ENCODE data around the gene RPGRIP1L. TPM values are rescaled to one million over a fixed set of nuclear protein-coding genes. Genes with fewer than 3 reads are reported as not detected.

RPGRIP1L gene
- total and polyA plus RNA-seq, 4 experiments from 2014 or later = 1.3 to 4.3 (median 3.9) TPM

GRCh38 chr16:53598511-53599275 is 105.0 kb downstream of the RPGRIP1L start:
- intact Hi-C loops (cut with micrococcal nuclease) = no loop called here
- peaks cover 0 to 21% (median 9%) of the 10 kb centered on the region in 8 donors for H3K9me3 Mint-ChIP-seq

GRCh38 chr16:53597776-53598175 is 105.9 kb downstream of the RPGRIP1L start:
- ChIA-PET CTCF (ENCODE audit: partially characterized antibody) (no interaction called here), POLR2A (ENCODE audit: partially characterized antibody) (no interaction called here)
- Mint-ChIP-seq H3K36me3 (peaks cover 2 to 27% of the 10 kb centered on the region in 2 donors), H3K27me3 (peaks cover 0 to 4% of the 10 kb centered on the region in 2 donors), H3K4me3 (no peak overlapping the region), H3K9me3 (peaks cover 0 to 21% (median 9%) of the 10 kb centered on the region in 8 donors), H3K27ac (no peak overlapping the region), H3K4me1 (no peaks in the 10 kb centered on the region)
- Histone ChIP-seq H3K9me3 (ENCODE audit: control insufficient read depth in 1 of 2, low read length in 2 of 2) (no peaks in the 10 kb centered on the region), H3K4me1 (ENCODE audit: insufficient read depth, low read length) (no peaks in the 10 kb centered on the region), H3K27ac (ENCODE audit: low read depth, low read length) (no peak overlapping the region), H3K27me3 (ENCODE audit: insufficient read depth, low read length) (no peaks in the 10 kb centered on the region), H3K4me3 (ENCODE audit: low read length in 2 of 2) (no peak overlapping the region), H3K36me3 (ENCODE audit: insufficient read depth, low read length) (no peaks in the 10 kb centered on the region)
- intact Hi-C loops (cut with micrococcal nuclease) = no loop called here
- DNase-seq = no peak

More at GRCh38 chr16:53598511-53599275, 105.0 kb downstream of the RPGRIP1L start:
- Mint-ChIP-seq H3K36me3 (peaks cover 2 to 27% of the 10 kb centered on the region in 2 donors), H3K27ac (no peak overlapping the region), H3K27me3 (peaks cover 0 to 4% of the 10 kb centered on the region in 2 donors), H3K4me3 (no peak overlapping the region), H3K4me1 (no peaks in the 10 kb centered on the region)
- Histone ChIP-seq H3K9me3 (ENCODE audit: control insufficient read depth in 1 of 2, low read length in 2 of 2) (no peaks in the 10 kb centered on the region), H3K36me3 (ENCODE audit: insufficient read depth, low read length) (no peaks in the 10 kb centered on the region), H3K27ac (ENCODE audit: low read depth, low read length) (no peak overlapping the region), H3K27me3 (ENCODE audit: insufficient read depth, low read length) (no peaks in the 10 kb centered on the region), H3K4me1 (ENCODE audit: insufficient read depth, low read length) (no peaks in the 10 kb centered on the region), H3K4me3 (ENCODE audit: low read length in 2 of 2) (no peak overlapping the region)
- no peak for DNase-seq
- POLR2A ChIA-PET (ENCODE audit: partially characterized antibody) = no interaction called here
- CTCF ChIA-PET (ENCODE audit: partially characterized antibody) = no interaction called here

GRCh38 chr16:53588081-53588648 is 115.5 kb downstream of the RPGRIP1L start:
- Mint-ChIP-seq H3K4me3 (no peak overlapping the region), H3K9me3 (peaks cover 0 to 20% (median 7%) of the 10 kb centered on the region in 8 donors), H3K4me1 (no peaks in the 10 kb centered on the region), H3K27ac (no peak overlapping the region), H3K27me3 (peaks cover 0 to 2% of the 10 kb centered on the region in 2 donors), H3K36me3 (peaks cover 0 to 5% of the 10 kb centered on the region in 2 donors)
- Histone ChIP-seq H3K9me3 (ENCODE audit: control insufficient read depth in 1 of 2, low read length in 2 of 2) (no peaks in the 10 kb centered on the region), H3K4me1 (ENCODE audit: insufficient read depth, low read length) (no peaks in the 10 kb centered on the region), H3K27me3 (ENCODE audit: insufficient read depth, low read length) (no peaks in the 10 kb centered on the region), H3K36me3 (ENCODE audit: insufficient read depth, low read length) (no peaks in the 10 kb centered on the region), H3K4me3 (ENCODE audit: low read length in 2 of 2) (no peak overlapping the region), H3K27ac (ENCODE audit: low read depth, low read length) (no peak overlapping the region)
- intact Hi-C loops (cut with micrococcal nuclease) = no loop called here
- POLR2A ChIA-PET (ENCODE audit: partially characterized antibody) = no interaction called here
- no peak for DNase-seq
- CTCF ChIA-PET (ENCODE audit: partially characterized antibody) = no interaction called here

GRCh38 chr16:53583401-53583800 is 120.3 kb downstream of the RPGRIP1L start:
- Mint-ChIP-seq H3K27ac (no peak overlapping the region), H3K4me1 (no peaks in the 10 kb centered on the region), H3K9me3 (peaks cover 0 to under 1% (median 0%) of the 10 kb centered on the region in 8 donors), H3K36me3 (no peaks in the 10 kb centered on the region), H3K4me3 (no peak overlapping the region), H3K27me3 (peaks cover 0 to under 1% of the 10 kb centered on the region in 2 donors)
- POLR2A ChIA-PET (ENCODE audit: partially characterized antibody) = no interaction called here
- Histone ChIP-seq H3K27me3 (ENCODE audit: insufficient read depth, low read length) (no peaks in the 10 kb centered on the region), H3K4me1 (ENCODE audit: insufficient read depth, low read length) (no peaks in the 10 kb centered on the region), H3K9me3 (ENCODE audit: control insufficient read depth in 1 of 2, low read length in 2 of 2) (no peaks in the 10 kb centered on the region), H3K27ac (ENCODE audit: low read depth, low read length) (no peak overlapping the region), H3K36me3 (ENCODE audit: insufficient read depth, low read length) (no peaks in the 10 kb centered on the region), H3K4me3 (ENCODE audit: low read length in 2 of 2) (no peak overlapping the region)
- intact Hi-C loops (cut with micrococcal nuclease) = no loop called here
- CTCF ChIA-PET (ENCODE audit: partially characterized antibody) = no interaction called here
- DNase-seq = no peak

GRCh38 chr16:53581784-53582183 is 121.9 kb downstream of the RPGRIP1L start:
- Histone ChIP-seq H3K36me3 (ENCODE audit: insufficient read depth, low read length) (no peaks in the 10 kb centered on the region), H3K4me1 (ENCODE audit: insufficient read depth, low read length) (no peaks in the 10 kb centered on the region), H3K9me3 (ENCODE audit: control insufficient read depth in 1 of 2, low read length in 2 of 2) (no peaks in the 10 kb centered on the region), H3K4me3 (ENCODE audit: low read length in 2 of 2) (no peak overlapping the region), H3K27ac (ENCODE audit: low read depth, low read length) (no peak overlapping the region), H3K27me3 (ENCODE audit: insufficient read depth, low read length) (no peaks in the 10 kb centered on the region)
- no peak for DNase-seq
- intact Hi-C loops (cut with micrococcal nuclease) = no loop called here
- H3K27me3 Mint-ChIP-seq = peaks cover 0 to 1% of the 10 kb centered on the region in 2 donors
- no peak overlapping the region for H3K27ac Mint-ChIP-seq
- no peak overlapping the region for H3K4me3 Mint-ChIP-seq
- POLR2A ChIA-PET (ENCODE audit: partially characterized antibody) = no interaction called here
- no peaks in the 10 kb centered on the region for H3K4me1 Mint-ChIP-seq
- H3K9me3 Mint-ChIP-seq = no peaks in the 10 kb centered on the region
- CTCF ChIA-PET (ENCODE audit: partially characterized antibody) = no interaction called here
- no peaks in the 10 kb centered on the region for H3K36me3 Mint-ChIP-seq

- no peak overlapping the region for H3K27ac Mint-ChIP-seq
- H3K36me3 Mint-ChIP-seq = no peaks in the 10 kb centered on the region
- CTCF ChIA-PET (ENCODE audit: partially characterized antibody) = no interaction called here
- Histone ChIP-seq H3K27me3 (ENCODE audit: insufficient read depth, low read length) (no peaks in the 10 kb centered on the region), H3K4me3 (ENCODE audit: low read length in 2 of 2) (no peak overlapping the region), H3K9me3 (ENCODE audit: control insufficient read depth in 1 of 2, low read length in 2 of 2) (no peaks in the 10 kb centered on the region), H3K4me1 (ENCODE audit: insufficient read depth, low read length) (no peaks in the 10 kb centered on the region), H3K27ac (ENCODE audit: low read depth, low read length) (no peak overlapping the region), H3K36me3 (ENCODE audit: insufficient read depth, low read length) (no peaks in the 10 kb centered on the region)
- no peaks in the 10 kb centered on the region for H3K9me3 Mint-ChIP-seq
- intact Hi-C loops (cut with micrococcal nuclease) = no loop called here
- peaks cover 0 to 1% of the 10 kb centered on the region in 2 donors for H3K27me3 Mint-ChIP-seq
- no peak for DNase-seq
- POLR2A ChIA-PET (ENCODE audit: partially characterized antibody) = no interaction called here
- no peak overlapping the region for H3K4me3 Mint-ChIP-seq
- no peaks in the 10 kb centered on the region for H3K4me1 Mint-ChIP-seq
Observed at GRCh38 chr16:53580038-53580802, 123.4 kb downstream of the RPGRIP1L start.

GRCh38 chr16:53576904-53577303 is 126.8 kb downstream of the RPGRIP1L start:
- no peak overlapping the region for H3K27ac Mint-ChIP-seq
- no peak overlapping the region for H3K4me3 Mint-ChIP-seq
- Histone ChIP-seq H3K27me3 (ENCODE audit: insufficient read depth, low read length) (no peaks in the 10 kb centered on the region), H3K9me3 (ENCODE audit: control insufficient read depth in 1 of 2, low read length in 2 of 2) (peaks cover 0 to 4% of the 10 kb centered on the region in 2 donors), H3K36me3 (ENCODE audit: insufficient read depth, low read length) (no peaks in the 10 kb centered on the region), H3K4me1 (ENCODE audit: insufficient read depth, low read length) (no peaks in the 10 kb centered on the region), H3K4me3 (ENCODE audit: low read length in 2 of 2) (no peak overlapping the region), H3K27ac (ENCODE audit: low read depth, low read length) (no peak overlapping the region)
- POLR2A ChIA-PET (ENCODE audit: partially characterized antibody) = no interaction called here
- CTCF ChIA-PET (ENCODE audit: partially characterized antibody) = interaction anchor here (1.2 kb wide), 1 partner anchor 27 kb away, joined by 3 read pairs; no protein-coding TSS in a partner anchor
- no peak for DNase-seq
- peaks cover 4 to 18% (median 14%) of the 10 kb centered on the region in 8 donors for H3K9me3 Mint-ChIP-seq
- peaks cover 0 to 1% of the 10 kb centered on the region in 2 donors for H3K27me3 Mint-ChIP-seq
- H3K36me3 Mint-ChIP-seq = peaks cover 2 to 8% of the 10 kb centered on the region in 2 donors
- intact Hi-C loops (cut with micrococcal nuclease) = no loop called here
- H3K4me1 Mint-ChIP-seq = no peaks in the 10 kb centered on the region

Data from CD4-positive, alpha-beta memory T cell (primary cell).